ENCODE measurements around the gene DDX27.

The DDX27 gene

GRCh38 chr20:49261173-49261572 lies 42.0 kb downstream of the DDX27 start:
- peaks cover 31% of the 10 kb centered on the region for H3K79me2 ChIP-seq (ENCODE audit: control insufficient read depth, low read length)
- no peaks in the 10 kb centered on the region for H3K9me2 ChIP-seq (replicated peaks; ENCODE audit: control insufficient read depth, low read length)
- no peak overlapping the region for H3K4me2 ChIP-seq (ENCODE audit: low read length)
- TF ChIP-seq EZH2phosphoT487 (IDR thresholded peaks at IDR 0.05; ENCODE audit: borderline replicate concordance, low read length) (no peak), CTCF (IDR thresholded peaks at IDR 0.05; ENCODE audit: low read depth, low read length, poor library complexity, severe bottlenecking) (no peak)
- H3K36me3 ChIP-seq (ENCODE audit: control insufficient read depth, low read length): peaks cover 81% of the 10 kb centered on the region
- H3K4me3 ChIP-seq (ENCODE audit: low read length): no peak overlapping the region
- no peak overlapping the region for H3K27ac ChIP-seq (ENCODE audit: low read depth, low read length)
- peaks cover 6% of the 10 kb centered on the region for H3K4me1 ChIP-seq (ENCODE audit: control insufficient read depth, low read length)
- H3K9me3 ChIP-seq (ENCODE audit: control insufficient read depth, insufficient read depth, low read length): no peaks in the 10 kb centered on the region
- peaks cover 14% of the 10 kb centered on the region for H4K20me1 ChIP-seq (ENCODE audit: control insufficient read depth, insufficient read depth, low read depth, low read length)
- H3K27me3 ChIP-seq (ENCODE audit: control insufficient read depth, low read length): no peaks in the 10 kb centered on the region
- H3F3A ChIP-seq (ENCODE audit: control insufficient read depth, insufficient read depth): 0 out of 2 replicates have a peak, but pooled peaks cover 3% of the 10 kb centered on the region

GRCh38 chr20:49262444-49262843 lies 43.2 kb downstream of the DDX27 start:
- Histone ChIP-seq H3K4me1 (ENCODE audit: control insufficient read depth, low read length) (peaks cover 19% of the 10 kb centered on the region), H3K36me3 (ENCODE audit: control insufficient read depth, low read length) (peaks cover 77% of the 10 kb centered on the region), H3K27me3 (ENCODE audit: control insufficient read depth, low read length) (no peaks in the 10 kb centered on the region), H3K79me2 (ENCODE audit: control insufficient read depth, low read length) (peaks cover 44% of the 10 kb centered on the region), H3F3A (ENCODE audit: control insufficient read depth, insufficient read depth) (peaks cover 7% of the 10 kb centered on the region; the same call in 1 of the 2 replicates), H3K9me3 (ENCODE audit: control insufficient read depth, insufficient read depth, low read length) (no peaks in the 10 kb centered on the region), H3K27ac (ENCODE audit: low read depth, low read length) (no peak overlapping the region), H3K4me2 (ENCODE audit: low read length) (no peak overlapping the region), H4K20me1 (ENCODE audit: control insufficient read depth, insufficient read depth, low read depth, low read length) (peaks cover 17% of the 10 kb centered on the region), H3K4me3 (ENCODE audit: low read length) (no peak overlapping the region), H3K9me2 (replicated peaks; ENCODE audit: control insufficient read depth, low read length) (no peaks in the 10 kb centered on the region)
- no peak for TF ChIP-seq CTCF (IDR thresholded peaks at IDR 0.05; ENCODE audit: low read depth, low read length, poor library complexity, severe bottlenecking)
- no peak for TF ChIP-seq EZH2phosphoT487 (IDR thresholded peaks at IDR 0.05; ENCODE audit: borderline replicate concordance, low read length)

GRCh38 chr20:49267327-49267726 lies 48.1 kb downstream of the DDX27 start:
- peaks cover 91% of the 10 kb centered on the region for H3K79me2 ChIP-seq (ENCODE audit: control insufficient read depth, low read length)

More at GRCh38 chr20:49267327-49267726, 48.1 kb downstream of the DDX27 start:
- TF ChIP-seq CTCF (IDR thresholded peaks at IDR 0.05; ENCODE audit: low read depth, low read length, poor library complexity, severe bottlenecking) (no peak), EZH2phosphoT487 (IDR thresholded peaks at IDR 0.05; ENCODE audit: borderline replicate concordance, low read length) (no peak)
- peak overlapping the region; percentile 62 for H3K4me2 ChIP-seq (ENCODE audit: low read length)
- no peaks in the 10 kb centered on the region for H3K9me3 ChIP-seq (ENCODE audit: control insufficient read depth, insufficient read depth, low read length)
- peak overlapping the region; percentile 80 for H3K27ac ChIP-seq (ENCODE audit: low read depth, low read length)
- peaks cover 88% of the 10 kb centered on the region for H3K36me3 ChIP-seq (ENCODE audit: control insufficient read depth, low read length)
- peaks cover 61% of the 10 kb centered on the region for H3K4me1 ChIP-seq (ENCODE audit: control insufficient read depth, low read length)
- H4K20me1 ChIP-seq (ENCODE audit: control insufficient read depth, insufficient read depth, low read depth, low read length): peaks cover 25% of the 10 kb centered on the region
- H3K4me3 ChIP-seq (ENCODE audit: low read length): peak overlapping the region; percentile 55
- H3K9me2 ChIP-seq (replicated peaks; ENCODE audit: control insufficient read depth, low read length): no peaks in the 10 kb centered on the region
- peaks cover 29% of the 10 kb centered on the region for H3F3A ChIP-seq (ENCODE audit: control insufficient read depth, insufficient read depth)
- H3K27me3 ChIP-seq (ENCODE audit: control insufficient read depth, low read length): no peaks in the 10 kb centered on the region

Data from DOHH2 (cell line).